ENCODE data around the gene ADAMTS17.

The ADAMTS17 gene

DNA sequence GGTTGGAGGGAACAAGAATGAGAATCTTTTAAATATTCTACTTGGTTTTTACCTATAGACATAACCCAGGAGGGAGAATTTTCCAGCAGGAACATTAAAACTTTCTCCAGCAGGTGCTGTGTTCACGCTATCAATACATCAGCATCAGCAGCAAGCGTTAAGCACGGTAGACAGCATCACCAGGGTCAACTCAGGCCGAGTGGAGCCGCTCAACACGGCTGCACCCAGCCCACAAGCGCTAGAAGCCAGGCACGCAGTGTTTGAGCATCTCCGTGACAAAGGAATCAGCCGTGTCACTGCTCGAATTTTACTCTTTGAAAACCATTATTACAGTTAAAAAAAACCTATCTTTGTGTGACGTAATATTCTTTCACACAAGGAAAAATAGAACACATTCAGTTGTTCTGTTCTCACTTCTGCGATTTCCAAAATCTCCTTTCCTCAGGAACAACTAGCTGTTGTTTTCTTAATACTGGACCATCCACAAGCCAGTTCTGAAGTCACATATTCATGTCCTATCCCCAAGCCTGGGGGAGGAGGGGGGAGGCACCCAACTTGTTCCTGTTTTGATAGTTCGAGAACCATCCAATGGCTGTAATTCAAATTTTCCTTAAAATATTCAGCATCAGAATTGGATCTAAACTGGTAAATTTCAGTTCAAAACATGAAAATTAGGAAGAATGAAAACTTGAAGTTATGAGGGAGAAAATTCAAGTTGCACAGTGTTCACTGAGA is 77.9 kb downstream of the ADAMTS17 start:
- TF ChIP-seq POLR2AphosphoS5 (IDR thresholded peaks at IDR 0.05; ENCODE audit: low read depth, low read length), result no peak
- no peak for TF ChIP-seq POLR2A (IDR thresholded peaks at IDR 0.05; ENCODE audit: low read depth, low read length)
- no peak for TF ChIP-seq TAF1 (IDR thresholded peaks at IDR 0.05; ENCODE audit: borderline replicate concordance, low read depth, low read length)
- DNase-seq (ENCODE audit: insufficient read length) (no peak), FAIRE-seq (no peak)

DNA sequence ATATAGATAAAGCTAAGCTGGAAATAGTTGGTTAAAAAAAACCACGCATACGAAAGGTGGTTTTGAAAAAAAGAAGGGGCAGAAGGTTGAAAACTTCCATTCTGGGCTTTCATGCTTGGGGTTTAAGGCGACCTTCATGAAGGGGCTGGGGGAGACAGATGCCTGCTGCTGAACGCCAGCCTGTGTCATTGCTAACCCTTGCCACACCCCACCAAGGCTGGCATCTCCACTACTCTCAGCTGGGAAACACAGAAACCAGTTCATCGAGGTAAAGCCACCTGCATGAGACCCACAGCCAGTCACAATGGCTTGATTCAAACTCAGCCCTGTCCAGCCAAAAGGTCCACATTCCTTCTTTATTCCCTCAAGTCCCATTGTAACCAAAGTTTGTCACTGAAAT is 78.7 kb downstream of the ADAMTS17 start:
- DNase-seq (ENCODE audit: insufficient read length), result no peak
- TF ChIP-seq POLR2AphosphoS5 (IDR thresholded peaks at IDR 0.05; ENCODE audit: low read depth, low read length), result no peak
- TF ChIP-seq POLR2A (IDR thresholded peaks at IDR 0.05; ENCODE audit: low read depth, low read length), result no peak
- TF ChIP-seq TAF1 (IDR thresholded peaks at IDR 0.05; ENCODE audit: borderline replicate concordance, low read depth, low read length), result no peak
- FAIRE-seq, result no peak

DNA sequence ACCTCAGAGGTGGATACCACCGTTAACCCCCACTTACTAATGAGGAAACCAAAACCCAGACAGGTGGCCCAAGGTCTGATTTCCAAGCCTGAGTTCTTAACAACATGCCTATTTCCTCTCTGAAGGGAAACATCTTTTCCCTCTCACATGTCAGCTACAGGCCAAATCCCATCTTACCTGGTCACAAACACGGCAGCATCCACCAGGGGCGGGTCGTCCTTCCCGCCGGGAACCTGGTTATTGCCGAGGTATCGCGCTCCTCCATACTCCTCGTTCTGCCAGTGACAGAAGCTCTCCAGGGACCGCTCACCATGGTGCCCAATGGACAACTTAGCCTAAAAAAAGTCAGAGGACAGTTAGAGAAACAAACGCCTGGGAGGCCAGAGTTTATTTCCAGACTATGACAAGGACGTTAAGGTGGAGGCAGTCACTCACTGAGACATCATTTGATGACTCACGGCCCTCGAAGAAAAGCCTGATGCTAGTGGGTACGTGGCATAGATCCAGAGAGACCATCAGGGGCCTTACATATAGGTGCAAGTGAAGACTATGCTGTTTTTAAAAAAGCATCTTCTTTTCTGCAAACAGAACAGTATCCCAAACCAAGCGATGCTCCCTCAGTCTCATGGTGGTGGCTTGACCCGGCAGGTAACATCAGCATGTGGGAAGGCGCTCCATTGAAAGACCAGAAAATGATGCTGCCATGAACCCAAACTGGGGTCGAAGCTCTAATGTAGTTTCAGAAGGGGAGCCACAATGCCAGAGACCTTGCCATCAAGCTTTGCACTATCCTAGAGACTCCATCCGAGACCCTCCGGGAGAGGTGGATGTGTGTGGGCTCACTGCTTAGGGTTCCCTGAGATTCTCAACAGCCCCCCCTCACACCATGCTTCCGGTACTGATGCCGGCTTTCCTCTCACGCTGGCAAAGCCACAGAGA is 80.2 kb downstream of the ADAMTS17 start:
- DNase-seq (ENCODE audit: insufficient read length), result no peak
- TF ChIP-seq TAF1 (IDR thresholded peaks at IDR 0.05; ENCODE audit: borderline replicate concordance, low read depth, low read length), result no peak
- no peak for FAIRE-seq

DNA sequence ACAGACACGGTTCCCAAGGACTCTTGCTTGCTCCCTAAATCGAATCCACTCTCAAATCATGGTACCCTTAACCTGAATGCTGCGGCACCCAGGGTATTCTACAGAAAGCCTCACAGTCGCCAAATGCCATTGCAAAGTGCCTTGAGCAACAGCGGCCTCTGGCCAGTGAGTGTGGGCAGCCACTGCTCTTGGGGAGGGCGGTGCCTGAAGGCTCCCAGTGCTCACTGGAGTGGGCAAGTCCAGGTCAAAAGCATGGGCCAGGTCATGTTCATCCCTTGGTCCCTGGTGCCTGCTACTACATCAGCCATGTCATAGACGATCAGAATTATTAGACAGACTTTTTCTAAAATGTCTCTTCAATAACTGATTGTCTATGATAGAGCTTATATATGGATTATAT is 82.5 kb downstream of the ADAMTS17 start:
- FAIRE-seq (no peak), DNase-seq (ENCODE audit: insufficient read length) (no peak)
- no peak for TF ChIP-seq TAF1 (IDR thresholded peaks at IDR 0.05; ENCODE audit: borderline replicate concordance, low read depth, low read length)
- TF ChIP-seq POLR2AphosphoS5 (IDR thresholded peaks at IDR 0.05; ENCODE audit: low read depth, low read length), result no peak
- no peak for TF ChIP-seq POLR2A (IDR thresholded peaks at IDR 0.05; ENCODE audit: low read depth, low read length)

DNA sequence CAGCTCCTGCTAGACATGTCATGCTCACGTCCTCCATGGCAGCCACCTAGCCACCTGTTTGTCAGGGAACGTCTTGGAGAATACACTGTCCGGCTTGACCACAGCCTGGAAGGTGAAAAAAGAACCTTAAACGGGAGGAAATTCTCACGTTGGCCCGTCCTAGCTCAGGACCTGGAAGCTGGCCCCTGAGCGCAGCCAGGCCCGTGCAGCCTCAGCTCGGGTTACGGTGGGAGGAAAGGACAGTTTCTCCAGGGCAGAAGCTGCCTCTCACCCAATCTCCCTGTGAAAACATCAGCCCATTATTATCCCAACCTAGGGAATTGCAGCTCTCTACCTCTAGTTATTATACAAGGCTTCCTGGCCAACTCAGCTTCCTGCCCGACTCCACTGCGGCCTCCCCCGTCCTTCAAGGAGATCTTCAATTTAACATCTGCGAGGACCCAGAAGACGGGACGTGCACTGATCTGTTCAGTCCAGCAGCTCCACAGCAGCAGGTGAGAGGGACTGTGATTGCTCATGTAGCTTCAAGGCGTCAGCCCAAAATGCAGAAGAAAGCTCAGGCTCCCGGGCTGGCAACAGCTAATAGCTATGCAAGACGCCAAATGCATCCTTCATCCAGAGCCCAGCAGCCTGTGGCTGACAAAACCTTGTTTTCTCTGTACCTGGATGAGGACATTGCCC is 84.7 kb downstream of the ADAMTS17 start:
- FAIRE-seq, result no peak
- DNase-seq (ENCODE audit: insufficient read length), result no peak
- TF ChIP-seq TAF1 (IDR thresholded peaks at IDR 0.05; ENCODE audit: borderline replicate concordance, low read depth, low read length), result no peak
- no peak for TF ChIP-seq POLR2A (IDR thresholded peaks at IDR 0.05; ENCODE audit: low read depth, low read length)
- no peak for TF ChIP-seq POLR2AphosphoS5 (IDR thresholded peaks at IDR 0.05; ENCODE audit: low read depth, low read length)

DNA sequence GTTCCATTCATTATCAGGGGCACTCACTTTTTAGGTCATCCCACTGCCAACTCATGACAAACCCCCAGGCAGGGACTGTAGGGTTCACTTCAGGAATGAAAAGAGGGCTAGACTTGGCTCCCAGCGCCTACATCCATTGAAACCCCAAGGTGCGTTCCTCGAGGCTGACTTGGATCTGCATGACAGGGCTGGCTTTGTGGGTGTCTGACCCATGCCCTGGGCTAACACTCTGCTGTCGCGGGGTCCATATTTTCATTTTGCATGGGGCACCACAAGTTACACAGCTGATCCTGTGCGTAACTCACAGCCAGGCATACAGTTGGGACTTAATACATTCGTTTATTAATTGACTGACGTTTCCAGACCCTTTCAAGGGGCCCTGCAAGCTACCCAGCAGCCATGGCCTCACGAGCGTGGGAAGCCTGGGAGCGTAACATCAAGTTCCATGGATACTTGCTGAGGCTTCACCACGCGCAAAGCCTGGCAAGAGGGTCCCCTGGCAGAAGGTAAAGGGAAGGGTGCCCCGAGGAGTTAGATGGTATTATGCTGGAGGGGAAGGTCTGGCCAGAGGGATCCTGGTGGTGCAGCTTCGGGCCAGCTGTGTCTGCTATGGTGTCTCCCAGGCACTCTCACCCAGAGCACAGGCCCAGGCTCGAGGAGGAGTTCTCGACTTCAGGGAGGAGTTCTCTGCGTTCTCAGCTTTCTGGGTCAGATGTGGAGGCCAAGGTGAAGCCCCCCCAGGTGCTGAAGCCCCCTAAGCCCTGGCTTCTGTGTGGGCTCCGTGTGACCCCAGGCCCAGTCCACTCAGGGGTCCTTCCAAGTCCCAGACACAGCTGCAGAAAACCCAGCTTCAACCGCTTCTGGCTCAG is 85.4 kb downstream of the ADAMTS17 start:
- TF ChIP-seq POLR2A (IDR thresholded peaks at IDR 0.05; ENCODE audit: low read depth, low read length), result no peak
- no peak for TF ChIP-seq POLR2AphosphoS5 (IDR thresholded peaks at IDR 0.05; ENCODE audit: low read depth, low read length)
- no peak for TF ChIP-seq TAF1 (IDR thresholded peaks at IDR 0.05; ENCODE audit: borderline replicate concordance, low read depth, low read length)
- FAIRE-seq (no peak), DNase-seq (ENCODE audit: insufficient read length) (no peak)

DNA sequence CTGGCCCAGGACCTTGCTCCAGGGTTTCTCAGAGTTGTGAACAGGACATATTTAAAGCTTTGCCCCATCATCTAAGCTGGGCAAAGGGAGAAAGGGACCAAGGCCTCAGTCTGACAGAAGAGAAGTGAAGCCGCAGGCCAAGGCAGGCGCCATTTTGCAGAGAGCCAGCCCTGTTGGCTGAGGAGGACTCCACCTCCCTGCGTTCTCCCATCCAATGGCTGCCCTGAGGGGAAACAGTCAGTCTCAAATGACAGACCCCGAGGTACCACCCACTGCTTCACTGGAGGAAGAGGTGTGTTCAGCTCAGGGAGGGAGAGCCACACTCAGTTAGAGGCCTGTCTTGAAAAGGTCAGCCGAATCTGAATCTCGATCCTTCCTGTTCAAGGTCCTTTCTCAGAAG is 86.1 kb downstream of the ADAMTS17 start:
- DNase-seq (ENCODE audit: insufficient read length) (no peak), FAIRE-seq (no peak)
- TF ChIP-seq POLR2AphosphoS5 (IDR thresholded peaks at IDR 0.05; ENCODE audit: low read depth, low read length), result no peak
- TF ChIP-seq TAF1 (IDR thresholded peaks at IDR 0.05; ENCODE audit: borderline replicate concordance, low read depth, low read length), result no peak
- no peak for TF ChIP-seq POLR2A (IDR thresholded peaks at IDR 0.05; ENCODE audit: low read depth, low read length)

DNA sequence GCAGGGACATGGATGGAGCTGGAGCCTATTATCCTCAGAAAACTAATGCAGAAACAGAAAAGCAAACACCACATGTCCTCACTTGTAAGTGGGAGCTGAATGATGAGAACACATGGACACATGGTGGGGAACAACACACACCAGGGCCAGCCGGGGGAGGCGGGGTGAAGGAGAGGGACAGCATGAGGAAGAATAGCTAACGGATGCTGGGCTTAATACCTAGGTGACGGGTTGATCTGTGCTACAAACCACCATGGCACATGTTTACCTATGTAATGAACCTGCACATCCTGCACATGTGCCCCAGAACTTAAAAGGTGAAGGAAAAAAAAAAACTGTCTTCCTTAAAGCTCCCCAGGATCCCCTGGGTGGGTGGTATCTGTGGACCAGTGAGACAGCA is 87.1 kb downstream of the ADAMTS17 start:
- DNase-seq (ENCODE audit: insufficient read length), result no peak
- TF ChIP-seq TAF1 (IDR thresholded peaks at IDR 0.05; ENCODE audit: borderline replicate concordance, low read depth, low read length), result no peak
- no peak for TF ChIP-seq POLR2A (IDR thresholded peaks at IDR 0.05; ENCODE audit: low read depth, low read length)
- no peak for TF ChIP-seq POLR2AphosphoS5 (IDR thresholded peaks at IDR 0.05; ENCODE audit: low read depth, low read length)

DNA sequence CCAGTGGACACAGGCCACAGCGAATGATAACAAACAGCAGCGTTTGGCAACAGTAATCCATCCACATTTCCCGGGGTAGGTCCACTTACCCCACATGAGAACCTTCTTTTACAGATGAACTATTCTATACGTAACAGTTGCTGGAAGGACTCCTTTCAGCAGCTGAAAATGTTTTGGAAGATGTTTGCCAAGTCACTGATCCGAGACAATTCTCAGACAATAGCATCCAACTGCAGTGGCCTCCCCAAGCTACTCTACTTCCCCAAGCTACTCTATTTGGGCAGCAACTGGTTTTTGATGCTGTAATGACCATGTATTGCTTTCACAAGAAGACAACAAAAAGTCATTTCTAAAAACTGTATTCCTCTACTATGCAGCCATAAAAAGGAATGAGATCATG is 87.5 kb downstream of the ADAMTS17 start:
- TF ChIP-seq POLR2A (IDR thresholded peaks at IDR 0.05; ENCODE audit: low read depth, low read length) (no peak), POLR2AphosphoS5 (IDR thresholded peaks at IDR 0.05; ENCODE audit: low read depth, low read length) (no peak), TAF1 (IDR thresholded peaks at IDR 0.05; ENCODE audit: borderline replicate concordance, low read depth, low read length) (no peak)
- FAIRE-seq (no peak), DNase-seq (ENCODE audit: insufficient read length) (no peak)

More for the DNA sequence above, 87.1 kb downstream of the ADAMTS17 start:
- FAIRE-seq, result no peak

DNA sequence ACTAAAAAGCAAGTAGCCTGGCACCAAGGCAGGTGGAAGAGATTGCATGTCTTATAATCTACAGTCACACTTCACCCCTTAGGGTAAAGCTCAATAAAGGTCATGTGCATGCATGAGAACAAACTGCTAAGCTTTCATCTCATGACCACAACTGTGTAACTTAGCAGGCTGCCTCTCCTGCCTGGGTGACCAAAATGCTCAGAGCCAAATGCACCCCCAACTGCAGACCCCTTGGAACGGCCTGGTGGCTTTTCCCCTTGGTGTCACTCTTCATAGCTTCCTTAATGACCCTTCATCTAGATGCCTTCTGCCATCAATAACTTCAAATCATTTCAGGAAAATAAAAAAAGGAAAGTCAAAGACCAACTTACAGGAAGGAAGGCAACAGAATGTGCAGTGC is 88.1 kb downstream of the ADAMTS17 start:
- DNase-seq (ENCODE audit: insufficient read length), result no peak
- FAIRE-seq, result no peak
- TF ChIP-seq POLR2AphosphoS5 (IDR thresholded peaks at IDR 0.05; ENCODE audit: low read depth, low read length) (no peak), TAF1 (IDR thresholded peaks at IDR 0.05; ENCODE audit: borderline replicate concordance, low read depth, low read length) (no peak), POLR2A (IDR thresholded peaks at IDR 0.05; ENCODE audit: low read depth, low read length) (no peak)
